H1 (cell line): Measurements from ENCODE around the gene BSCL2. TPM values are rescaled to one million over a fixed set of nuclear protein-coding genes. Genes with fewer than 3 reads are reported as not detected.
A peak's percentile ranks its signal among the peaks of the same experiment; 100 is the strongest.

Experiments
- CTCF ChIA-PET: fragments of 300-600 bp; sonication (Branson Sonifier 250); formaldehyde crosslinking; loops from one replicate; lab custom pipeline; 2021; ENCODE audit not compliant: partially characterized antibody; lab: Charles Lee
- POLR2A ChIA-PET: fragments of 300-600 bp; sonication (Branson Sonifier 250); formaldehyde crosslinking; loops from one replicate; lab custom pipeline; 2021; ENCODE audit warnings: inconsistent platforms; ENCODE audit not compliant: partially characterized antibody; lab: Charles Lee
- DNase-seq, 2 experiments: peaks; one replicate each; pipeline versions ENCODE4 v3.0.0 to v3.0.0-alpha.2; 2010 to 2022; ENCODE audit warnings: low spot score in 2 of 2, low read depth in 1 of 2, mixed read lengths in 1 of 2
- FAIRE-seq: peaks from 2 replicates; lab custom pipeline; 2011; peaks lifted over from hg19 to GRCh38; lab: Jason Lieb, UNC
- H2AFZ ChIP-seq: 2 replicates; pipeline ENCODE4 v1.8.1; 2012; ENCODE audit warnings: low read length, inconsistent platforms
- H2AK5ac ChIP-seq: 2 replicates; pipeline ENCODE4 v1.6.1; 2013; ENCODE audit warnings: low read depth, low read length
- H2BK120ac ChIP-seq: replicated peaks from 2 replicates; pipeline ENCODE3; 2013; ENCODE audit warnings: low read depth, low read length, inconsistent platforms
- H2BK12ac ChIP-seq: 2 replicates; pipeline ENCODE4 v1.6.1; 2013; ENCODE audit warnings: low read depth, low read length
- H2BK15ac ChIP-seq: 2 replicates; pipeline ENCODE4 v1.6.1; 2013; ENCODE audit warnings: low read length
- H2BK20ac ChIP-seq: 2 replicates; pipeline ENCODE4 v1.6.1; 2013; ENCODE audit warnings: low read length
- H2BK5ac ChIP-seq: 2 replicates; pipeline ENCODE4 v1.6.1; 2013; ENCODE audit warnings: low read depth, low read length
- H3K14ac ChIP-seq: 2 replicates; pipeline ENCODE4 v1.6.1; 2013; ENCODE audit warnings: inconsistent platforms; ENCODE audit not compliant: insufficient read length
- H3K18ac ChIP-seq: 2 replicates; pipeline ENCODE4 v1.6.1; 2013; ENCODE audit warnings: low read length; ENCODE audit errors: extremely low read depth
- H3K23ac ChIP-seq: 2 replicates; pipeline ENCODE4 v1.6.1; 2013; ENCODE audit warnings: inconsistent platforms; ENCODE audit not compliant: insufficient read length
- H3K23me2 ChIP-seq: 2 replicates; pipeline ENCODE4 v1.6.1; 2013; ENCODE audit warnings: low read depth, low read length
- H3K27ac ChIP-seq: 2 replicates; pipeline ENCODE4 v1.6.1; 2011; ENCODE audit warnings: low read depth, low read length, inconsistent platforms
- H3K27me3 ChIP-seq, 4 experiments: replicated peaks in 1 of 4; 1 replicate in 1 of 4; 2 replicates in 3 of 4; pipeline versions ENCODE4 v1.6.1 to v1.8.1; 2011 to 2013; ENCODE audit warnings: low read length in 3 of 4, mild to moderate bottlenecking in 3 of 4, inconsistent platforms in 2 of 4, mixed read lengths in 2 of 4, moderate library complexity in 1 of 4; ENCODE audit not compliant: control insufficient read depth in 3 of 4, insufficient read depth in 3 of 4; ENCODE audit errors: extremely low read depth in 1 of 4
- H3K36me3 ChIP-seq, 4 experiments: 2 replicates each; pipeline versions ENCODE4 v1.6.1 to v1.8.1; 2011 to 2013; ENCODE audit warnings: mild to moderate bottlenecking in 4 of 4, low read length in 3 of 4, moderate library complexity in 2 of 4, control low read depth in 1 of 4, inconsistent platforms in 1 of 4; ENCODE audit not compliant: insufficient read depth in 4 of 4, control insufficient read depth in 2 of 4
- H3K4ac ChIP-seq: replicated peaks from 2 replicates; pipeline ENCODE3; 2013; ENCODE audit warnings: low read length, low read depth, mixed read lengths, inconsistent platforms; ENCODE audit not compliant: insufficient read length
- H3K4me1 ChIP-seq, 4 experiments: replicated peaks in 1 of 4; 1 replicate in 1 of 4; 2 replicates in 3 of 4; pipeline versions ENCODE4 v1.6.1 to v1.8.1; 2011 to 2013; ENCODE audit warnings: low read length in 3 of 4, inconsistent platforms in 2 of 4, mixed read lengths in 1 of 4; ENCODE audit not compliant: insufficient read depth in 4 of 4, control insufficient read depth in 3 of 4
- H3K4me2 ChIP-seq, 2 experiments: 2 replicates each; pipeline versions ENCODE4 v1.6.1 to v1.8.1; 2011 to 2013; ENCODE audit warnings: low read depth in 2 of 2, low read length in 2 of 2, control low read depth in 1 of 2, inconsistent platforms in 1 of 2, mild to moderate bottlenecking in 1 of 2; ENCODE audit not compliant: insufficient read depth in 1 of 2
- H3K4me3 ChIP-seq, 4 experiments: fragments of 200-600, 300-600 bp in 1 of 4; sonication (generic), shearing (Covaris generic), sonication (Bioruptor Twin) in 1 of 4; 2 replicates each; pipeline versions ENCODE4 v1.5.1 to v1.8.1; 2011 to 2016; ENCODE audit warnings: low read length in 4 of 4, low read depth in 3 of 4, control low read depth in 2 of 4, inconsistent platforms in 2 of 4, mild to moderate bottlenecking in 2 of 4, mixed read lengths in 1 of 4, moderate library complexity in 1 of 4; ENCODE audit not compliant: insufficient read depth in 2 of 4; ENCODE audit errors: extremely low read depth in 1 of 4
- H3K56ac ChIP-seq: replicated peaks from 2 replicates; pipeline ENCODE3; 2013; ENCODE audit warnings: low read depth, mild to moderate bottlenecking, mixed read lengths, low read length, inconsistent platforms; ENCODE audit not compliant: insufficient read length
- H3K79me1 ChIP-seq: 2 replicates; pipeline ENCODE4 v1.6.1; 2013; ENCODE audit warnings: low read depth, low read length, control low read depth
- H3K79me2 ChIP-seq, 2 experiments: 2 replicates each; pipeline versions ENCODE4 v1.6.1 to v1.8.1; 2012 to 2013; ENCODE audit warnings: low read length in 2 of 2, mild to moderate bottlenecking in 2 of 2, inconsistent platforms in 1 of 2; ENCODE audit not compliant: insufficient read depth in 2 of 2, control insufficient read depth in 1 of 2
- H3K9ac ChIP-seq, 4 experiments: replicated peaks in 1 of 4; 1 replicate in 1 of 4; 2 replicates in 3 of 4; pipeline versions ENCODE4 v1.6.1 to v1.8.1; 2011 to 2013; ENCODE audit warnings: low read depth in 3 of 4, low read length in 3 of 4, control low read depth in 2 of 4, mild to moderate bottlenecking in 2 of 4, moderate library complexity in 2 of 4, inconsistent platforms in 1 of 4; ENCODE audit errors: extremely low read depth in 1 of 4
- H3K9me3 ChIP-seq, 2 experiments: 2 replicates each; pipeline versions ENCODE4 v1.6.1 to v1.8.1; 2012 to 2013; ENCODE audit warnings: mild to moderate bottlenecking in 2 of 2, moderate library complexity in 2 of 2, control low read depth in 1 of 2, inconsistent platforms in 1 of 2, low read depth in 1 of 2, low read length in 1 of 2, mixed read lengths in 1 of 2; ENCODE audit not compliant: insufficient read depth in 2 of 2
- H4K20me1 ChIP-seq, 2 experiments: replicated peaks in 1 of 2; 2 replicates each; pipeline versions ENCODE3 to v1.8.1; 2011 to 2013; ENCODE audit warnings: inconsistent platforms in 2 of 2, low read length in 2 of 2, mild to moderate bottlenecking in 1 of 2; ENCODE audit not compliant: insufficient read depth in 2 of 2, control insufficient read depth in 1 of 2
- H4K5ac ChIP-seq: 2 replicates; pipeline ENCODE4 v1.6.1; 2013; ENCODE audit warnings: low read length, low read depth, mixed read lengths, inconsistent platforms; ENCODE audit not compliant: insufficient read length
- H4K8ac ChIP-seq: 2 replicates; pipeline ENCODE4 v1.8.0; 2013; ENCODE audit warnings: mild to moderate bottlenecking, moderate library complexity, low read length, inconsistent platforms; ENCODE audit not compliant: insufficient read depth; ENCODE audit errors: extremely low read depth
- H4K91ac ChIP-seq: replicated peaks from 2 replicates; pipeline ENCODE3; 2013; ENCODE audit warnings: low read length, mixed read lengths, inconsistent platforms; ENCODE audit not compliant: insufficient read length
- EGR1 ChIP-seq: IDR thresholded peaks from 2 replicates; pipeline ENCODE4 v1.6.1; 2011; ENCODE audit warnings: low read depth, low read length, borderline replicate concordance
- EP300 ChIP-seq, 2 experiments: IDR thresholded peaks; 1 replicate in 1 of 2; 2 replicates in 1 of 2; pipeline ENCODE4 v1.6.1; 2011 to 2012; ENCODE audit warnings: low read depth in 2 of 2, low read length in 2 of 2, mild to moderate bottlenecking in 2 of 2, borderline replicate concordance in 1 of 2, inconsistent platforms in 1 of 2, moderate library complexity in 1 of 2
- PHF8 ChIP-seq: fragments of 200-600 bp; sonication (generic); conservative IDR thresholded peaks from 2 replicates; pipeline ENCODE4 v1.7.1; 2012; ENCODE audit warnings: low read depth, mild to moderate bottlenecking, inconsistent platforms, low read length, moderate library complexity
- POLR2A ChIP-seq, 2 experiments: IDR thresholded peaks; 1 replicate in 1 of 2; 2 replicates in 1 of 2; pipeline ENCODE4 v1.6.1; 2011; ENCODE audit warnings: low read depth in 2 of 2, low read length in 2 of 2, mild to moderate bottlenecking in 2 of 2; ENCODE audit errors: control extremely low read depth in 1 of 2
- RAD21 ChIP-seq, 2 experiments: IDR thresholded peaks in 1 of 2; conservative IDR thresholded peaks in 1 of 2; 2 replicates each; pipeline ENCODE4 v1.6.1; 2011; ENCODE audit warnings: low read depth in 2 of 2, low read length in 2 of 2, improper control_type of control experiment in 1 of 2, inconsistent platforms in 1 of 2, mild to moderate bottlenecking in 1 of 2, moderate library complexity in 1 of 2
- SRF ChIP-seq: IDR thresholded peaks from 2 replicates; pipeline ENCODE4 v1.6.1; 2011; ENCODE audit warnings: mild to moderate bottlenecking, low read depth, low read length, moderate library complexity
- TAF1 ChIP-seq: IDR thresholded peaks from 2 replicates; pipeline ENCODE4 v1.6.1; 2011; ENCODE audit warnings: mild to moderate bottlenecking, low read depth, low read length
- TBP ChIP-seq: IDR thresholded peaks from 2 replicates; pipeline ENCODE4 v1.6.1; 2011; ENCODE audit warnings: low read depth, low read length, improper control_type of control experiment
- TCF12 ChIP-seq: IDR thresholded peaks from 2 replicates; pipeline ENCODE4 v1.6.1; 2011; ENCODE audit warnings: low read depth, mild to moderate bottlenecking, low read length
- WGBS, 2 experiments: shearing (Covaris generic) in 1 of 2; methylation state at CpG; one replicate each; pipeline versions ENCODE4 v1.1.6 to v1.1.7; 2013 to 2015; ENCODE audit warnings: low lambda C conversion rate in 2 of 2, mixed read lengths in 2 of 2, inconsistent platforms in 1 of 2, low coverage in 1 of 2, missing lambda C conversion rate in 1 of 2; ENCODE audit not compliant: insufficient replicate concordance in 2 of 2, insufficient coverage in 1 of 2, insufficient read length in 1 of 2; ENCODE audit errors: extremely low coverage in 1 of 2, missing lambda C conversion rate in 1 of 2; 5-methylcytosine and 5-hydroxymethylcytosine counted together
- polyA plus RNA-seq, 7 experiments: library from polyadenylated mRNA; depleted of rRNA in 3 of 7; stranded (reverse) in 5 of 7; unstranded in 2 of 7; fragments of >200 nt in 5 of 7; fragments of 200-250 nt in 2 of 7; gene quantifications; 1 replicate in 5 of 7; 2 replicates in 1 of 7; 4 replicates in 1 of 7; pipeline versions ENCODE4 v1.2.1 to v1.2.3, GENCODE V29; 2011 to 2013; ENCODE audit warnings: missing spikeins in 2 of 7, mixed read lengths in 2 of 7
- total RNA-seq: library from RNA; stranded (reverse); fragmentation: NEBNext Ultra II Directional; extraction: Animal tissue kit (Norgen Biotek cat#: 25700); gene quantifications from 2 replicates; pipeline ENCODE4 v1.2.1, GENCODE V29; 2021
- TF ChIP-seq, protein P1 (sequence below): IDR thresholded peaks from 2 replicates; pipeline ENCODE4 v1.6.1; 2011; ENCODE audit warnings: low read length, improper control_type of control experiment

BSCL2 gene
- total and polyA plus RNA-seq, 2 of the 8 experiments (the other 6 are each of a cell fraction or from before 2014, with no cell fraction given): 59.5 to 264 TPM

DNA sequence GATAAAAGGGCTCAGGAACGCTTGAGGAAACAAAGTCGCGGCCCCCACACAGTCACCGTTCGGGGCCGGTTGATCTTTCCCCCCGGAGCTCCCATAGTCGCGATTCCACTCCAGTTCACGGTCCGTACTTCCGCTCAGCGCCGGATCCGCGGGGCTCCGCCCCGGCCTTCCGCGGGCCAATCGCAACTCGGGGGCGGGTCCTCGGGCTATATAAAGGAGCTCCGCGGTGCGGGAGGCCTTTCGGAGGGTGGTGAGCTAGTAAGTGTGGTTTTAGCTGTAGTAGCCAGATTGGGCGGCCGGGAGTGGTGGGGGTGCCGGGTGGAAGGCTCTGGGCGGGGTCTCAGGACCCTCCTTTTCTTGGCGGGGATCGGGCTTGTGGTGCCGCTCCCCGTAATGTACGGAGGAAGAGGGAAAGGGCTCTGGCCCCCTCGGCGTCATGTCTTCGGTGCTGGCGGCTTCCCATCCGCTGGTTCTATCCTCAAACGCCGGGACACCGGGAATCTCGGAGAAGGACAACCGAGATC lies 42.1 kb downstream of the BSCL2 start, which contains the start of the genes C11orf98 and CSKMT:
Gene C11orf98 (minus strand): TSS at position 136 of the 524 bp plus-strand sequence. CDS start 41 bp downstream, at position 95.
Gene CSKMT (plus strand): TSS at position 238 of the 524 bp plus-strand sequence. CDS start 568 bp downstream, outside the sequence.
- Histone ChIP-seq H3K79me2 (peaks cover 7 to 33% of the 10 kb centered on the region in 2 experiments; a peak in 3 of 4 replicates), H2BK12ac (0 out of 2 replicates have a peak within 1 kb of the TSS, but pooled peaks have one; percentile 39)
- FAIRE-seq: no peak
- TF ChIP-seq EP300 (IDR thresholded peaks at IDR 0.05; ENCODE audit: borderline replicate concordance in 1 of 2, low read depth in 2 of 2, low read length in 2 of 2) (peak in 1 of 2 experiments; percentile 71; a peak in 1 of 3 replicates), EGR1 (peak; percentile 68), SRF (0 out of 2 replicates have a peak, but pooled peaks have one; percentile 10), POLR2A (IDR thresholded peaks at IDR 0.05; ENCODE audit: control extremely low read depth in 1 of 2, low read depth in 2 of 2, low read length in 2 of 2) (peak; percentile 100), TAF1 (peak; percentile 99), TBP (peak; percentile 98), RAD21 (IDR thresholded peaks at IDR 0.05 in 1 of 2, conservative IDR thresholded peaks at IDR 0.05 in 1 of 2; ENCODE audit: low read depth in 2 of 2, low read length in 2 of 2) (no peak; a peak in 1 of 4 replicates), PHF8 (peak; percentile 85), TCF12 (no peak)
- TF ChIP-seq, protein P1, sequence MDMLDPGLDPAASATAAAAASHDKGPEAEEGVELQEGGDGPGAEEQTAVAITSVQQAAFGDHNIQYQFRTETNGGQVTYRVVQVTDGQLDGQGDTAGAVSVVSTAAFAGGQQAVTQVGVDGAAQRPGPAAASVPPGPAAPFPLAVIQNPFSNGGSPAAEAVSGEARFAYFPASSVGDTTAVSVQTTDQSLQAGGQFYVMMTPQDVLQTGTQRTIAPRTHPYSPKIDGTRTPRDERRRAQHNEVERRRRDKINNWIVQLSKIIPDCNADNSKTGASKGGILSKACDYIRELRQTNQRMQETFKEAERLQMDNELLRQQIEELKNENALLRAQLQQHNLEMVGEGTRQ: peak; percentile 33; the same call in 1 of the 2 replicates

More for the DNA sequence above, 42.1 kb downstream of the BSCL2 start, which contains the start of the genes C11orf98 and CSKMT:
- H3K4me1 ChIP-seq: peaks cover 4 to 11% (median 8%) of the 10 kb centered on the region in 4 experiments
- peak within 1 kb of the TSS; percentile 2 for H3K14ac ChIP-seq
- peak within 1 kb of the TSS; percentile 97 for H4K8ac ChIP-seq
- POLR2A ChIA-PET: interaction anchor here (0.6 to 61.4 kb wide), 73 partner anchors 5 to 1666 kb away, joined by 3 to 2041 read pairs (median 5); partner anchors contain the start of genes B3GAT3, BSCL2, C11orf98 and CSKMT
- H3K27ac ChIP-seq: peak within 1 kb of the TSS; percentile 81
- DNase-seq: peak; percentile 79 to 99
- H3K9me3 ChIP-seq: no peaks in the 10 kb centered on the region
- CTCF ChIA-PET: interaction anchor here (0.7 to 1.9 kb wide), 21 partner anchors 10 to 275 kb away, joined by 3 to 8 read pairs (median 3); partner anchors contain the start of genes B3GAT3, BSCL2, GNG3 and INTS5
- peak within 1 kb of the TSS; percentile 76 to 92 (median 90) for H3K9ac ChIP-seq
- H2BK120ac ChIP-seq: no peak within 1 kb of the TSS
- H2AK5ac ChIP-seq: peak within 1 kb of the TSS; percentile 26; the same call in 1 of the 2 replicates
- H4K5ac ChIP-seq: peak within 1 kb of the TSS; percentile 91
- H3K79me1 ChIP-seq: peaks cover 5% of the 10 kb centered on the region
- peak within 1 kb of the TSS; percentile 83 for H4K91ac ChIP-seq
- WGBS, 2 experiments: 2% methylated on average over 46 of the region's 47 CpGs; no CpG with 5 or more reads in 1 of the 2 experiments
- H3K56ac ChIP-seq: peak within 1 kb of the TSS; percentile 93
- peaks cover 5 to 6% of the 10 kb centered on the region in 2 experiments for H4K20me1 ChIP-seq
- H3K4me2 ChIP-seq: peak within 1 kb of the TSS; percentile 77 to 86
- no peak within 1 kb of the TSS for H2AFZ ChIP-seq
- no peak within 1 kb of the TSS for H2BK20ac ChIP-seq
- no peaks in the 10 kb centered on the region for H3K27me3 ChIP-seq
- H3K23me2 ChIP-seq: peaks cover 12% of the 10 kb centered on the region
- peak within 1 kb of the TSS; percentile 75 for H3K18ac ChIP-seq
- no peak within 1 kb of the TSS for H3K23ac ChIP-seq
- peak within 1 kb of the TSS; percentile 80 for H2BK5ac ChIP-seq
- H3K4ac ChIP-seq: peak within 1 kb of the TSS; percentile 74
- no peak within 1 kb of the TSS for H2BK15ac ChIP-seq
- H3K4me3 ChIP-seq: peak within 1 kb of the TSS; percentile 83 to 98 (median 95)
- H3K36me3 ChIP-seq: peaks cover 11 to 37% (median 20%) of the 10 kb centered on the region in 4 experiments
